WTC11 (cell line): ENCODE results near the gene KANSL3. TPM values are rescaled to one million over a fixed set of nuclear protein-coding genes. Genes with fewer than 3 reads are reported as not detected.

ENCODE experiments used
- ATAC-seq: fragments of 200-7000 bp; cut with Tn5 transposase; 2 replicates; pipeline ENCODE4 v1.10.0; 2021; ENCODE audit warnings: mild to moderate bottlenecking, moderate library complexity
- CTCF ChIA-PET: fragments of 300-600 bp; sonication (Branson Sonifier 250); formaldehyde crosslinking; loops from one replicate; lab custom pipeline; 2021; ENCODE audit warnings: antibody characterized with exemption; lab: Charles Lee
- POLR2A ChIA-PET: fragments of 350-600 bp; sonication (Branson Sonifier 250); formaldehyde crosslinking; loops from one replicate; lab custom pipeline; 2021; ENCODE audit warnings: antibody characterized with exemption; lab: Charles Lee
- DNase-seq: peaks from one replicate; pipeline ENCODE4 v3.0.0; 2021; ENCODE audit warnings: low spot score
- H3K27ac Mint-ChIP-seq: 2 replicates; pipeline ENCODE4 v1.8.0; 2021; ENCODE audit warnings: mixed read lengths
- H3K27me3 Mint-ChIP-seq: 2 replicates; pipeline ENCODE4 v1.8.0; 2021; ENCODE audit warnings: low read depth, mild to moderate bottlenecking, moderate library complexity, mixed read lengths
- H3K36me3 Mint-ChIP-seq: 2 replicates; pipeline ENCODE4 v1.8.0; 2021; ENCODE audit warnings: mixed read lengths
- H3K4me1 Mint-ChIP-seq: 2 replicates; pipeline ENCODE4 v1.8.0; 2022; ENCODE audit warnings: mixed read lengths
- H3K4me3 Mint-ChIP-seq: 2 replicates; pipeline ENCODE4 v1.8.0; 2021; ENCODE audit warnings: mild to moderate bottlenecking, moderate library complexity, mixed read lengths
- H3K9me3 Mint-ChIP-seq: 2 replicates; pipeline ENCODE4 v1.8.0; 2021; ENCODE audit warnings: mixed read lengths
- CREM ChIP-seq: sonication (generic); formaldehyde crosslinking; IDR thresholded peaks from 2 replicates; pipeline ENCODE4 v1.8.1; 2022; ENCODE audit warnings: mild to moderate bottlenecking, missing genetic modification reagents, moderate library complexity
- ESRRA ChIP-seq: sonication (generic); formaldehyde crosslinking; IDR thresholded peaks from 2 replicates; pipeline ENCODE4 v1.8.1; 2022; ENCODE audit warnings: mild to moderate bottlenecking, missing genetic modification reagents, borderline replicate concordance
- ETV6 ChIP-seq: sonication (generic); formaldehyde crosslinking; IDR thresholded peaks from 2 replicates; pipeline ENCODE4 v1.8.1; 2022; ENCODE audit warnings: mild to moderate bottlenecking, missing genetic modification reagents
- FOXK1 ChIP-seq: sonication (generic); formaldehyde crosslinking; IDR thresholded peaks from 2 replicates; pipeline ENCODE4 v1.8.0; 2022; ENCODE audit warnings: mild to moderate bottlenecking, moderate library complexity, missing genetic modification reagents
- GABPB1 ChIP-seq: sonication (generic); formaldehyde crosslinking; IDR thresholded peaks from 2 replicates; pipeline ENCODE4 v1.8.1; 2023; ENCODE audit warnings: mild to moderate bottlenecking, missing genetic modification reagents
- HMGA2 ChIP-seq: fragments of 250-450 bp; sonication (Bioruptor Pico); IDR thresholded peaks from 2 replicates; pipeline ENCODE4 v1.4.0; 2021; ENCODE audit warnings: mild to moderate bottlenecking, moderate library complexity
- KAT7 ChIP-seq: sonication (generic); formaldehyde crosslinking; IDR thresholded peaks from 2 replicates; pipeline ENCODE4 v1.8.1; 2023; ENCODE audit warnings: missing genetic modification reagents, mild to moderate bottlenecking, borderline replicate concordance
- MXD4 ChIP-seq: fragments of 250-450 bp; sonication (Bioruptor Pico); IDR thresholded peaks from 2 replicates; pipeline ENCODE4 v1.8.0; 2021; ENCODE audit warnings: mild to moderate bottlenecking, moderate library complexity, borderline replicate concordance
- NFE2L1 ChIP-seq: sonication (generic); formaldehyde crosslinking; IDR thresholded peaks from 2 replicates; pipeline ENCODE4 v1.8.1; 2023; ENCODE audit warnings: missing genetic modification reagents
- NFYB ChIP-seq: sonication (generic); formaldehyde crosslinking; conservative IDR thresholded peaks from 2 replicates; pipeline ENCODE4 v1.8.0; 2022; ENCODE audit warnings: low read depth, missing genetic modification reagents
- PREB ChIP-seq: sonication (generic); formaldehyde crosslinking; IDR thresholded peaks from 2 replicates; pipeline ENCODE4 v1.8.1; 2022; ENCODE audit warnings: mild to moderate bottlenecking, missing genetic modification reagents, moderate library complexity, borderline replicate concordance
- TCF7 ChIP-seq: sonication (generic); formaldehyde crosslinking; IDR thresholded peaks from 2 replicates; pipeline ENCODE4 v1.8.0; 2022; ENCODE audit warnings: mild to moderate bottlenecking, low read depth, missing genetic modification reagents, moderate library complexity
- TEAD1 ChIP-seq: sonication (generic); formaldehyde crosslinking; IDR thresholded peaks from 2 replicates; pipeline ENCODE4 v1.8.0; 2022; ENCODE audit warnings: mild to moderate bottlenecking, missing genetic modification reagents
- ZBTB21 ChIP-seq: sonication (generic); formaldehyde crosslinking; IDR thresholded peaks from 2 replicates; pipeline ENCODE4 v1.8.1; 2023; ENCODE audit warnings: mild to moderate bottlenecking, missing genetic modification reagents, borderline replicate concordance
- ZNF138 ChIP-seq: sonication (generic); formaldehyde crosslinking; conservative IDR thresholded peaks from 2 replicates; pipeline ENCODE4 v1.8.1; 2022; ENCODE audit warnings: mild to moderate bottlenecking, moderate library complexity, missing genetic modification reagents
- total RNA-seq: library from RNA; stranded (reverse); gene quantifications from 3 replicates; pipeline ENCODE4 v1.2.3, GENCODE V29; 2021
- TF ChIP-seq, protein P1 (sequence below): sonication (generic); formaldehyde crosslinking; IDR thresholded peaks from 2 replicates; pipeline ENCODE4 v1.8.0; 2023; ENCODE audit warnings: missing genetic modification reagents, mild to moderate bottlenecking, borderline replicate concordance
- TF ChIP-seq, protein P2 (sequence below): fragments of 250-450 bp; sonication (Bioruptor Pico); conservative IDR thresholded peaks from 2 replicates; pipeline ENCODE4 v1.9.0; 2021; ENCODE audit warnings: mild to moderate bottlenecking
- TF ChIP-seq, protein P3 (sequence below): sonication (generic); formaldehyde crosslinking; IDR thresholded peaks from 2 replicates; pipeline ENCODE4 v1.8.1; 2022; ENCODE audit warnings: low read depth, missing genetic modification reagents, borderline replicate concordance

The KANSL3 gene
- total RNA-seq, 1 experiment from 2014 or later, result 32.5 TPM

DNA sequence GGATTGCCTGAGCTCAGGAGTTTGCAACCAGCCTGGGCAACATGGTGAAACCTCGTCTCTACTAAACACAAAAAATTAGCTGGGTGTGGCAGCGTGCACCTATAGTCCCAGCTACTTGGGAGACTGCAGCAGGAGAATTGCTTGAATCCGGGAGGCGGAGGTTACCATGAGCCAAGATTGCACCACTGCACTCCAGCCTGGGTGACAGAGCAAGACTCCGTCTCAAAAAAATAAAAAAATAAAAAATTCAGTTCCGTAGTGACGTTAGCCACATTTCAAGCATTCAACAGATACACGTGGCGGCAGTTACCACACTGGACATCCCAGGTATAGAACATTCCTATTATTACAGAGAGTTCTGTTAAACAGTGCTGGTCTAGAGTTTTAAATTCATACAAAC lies 4.5 kb downstream of the KANSL3 start (continued):
- TF ChIP-seq, protein P1, sequence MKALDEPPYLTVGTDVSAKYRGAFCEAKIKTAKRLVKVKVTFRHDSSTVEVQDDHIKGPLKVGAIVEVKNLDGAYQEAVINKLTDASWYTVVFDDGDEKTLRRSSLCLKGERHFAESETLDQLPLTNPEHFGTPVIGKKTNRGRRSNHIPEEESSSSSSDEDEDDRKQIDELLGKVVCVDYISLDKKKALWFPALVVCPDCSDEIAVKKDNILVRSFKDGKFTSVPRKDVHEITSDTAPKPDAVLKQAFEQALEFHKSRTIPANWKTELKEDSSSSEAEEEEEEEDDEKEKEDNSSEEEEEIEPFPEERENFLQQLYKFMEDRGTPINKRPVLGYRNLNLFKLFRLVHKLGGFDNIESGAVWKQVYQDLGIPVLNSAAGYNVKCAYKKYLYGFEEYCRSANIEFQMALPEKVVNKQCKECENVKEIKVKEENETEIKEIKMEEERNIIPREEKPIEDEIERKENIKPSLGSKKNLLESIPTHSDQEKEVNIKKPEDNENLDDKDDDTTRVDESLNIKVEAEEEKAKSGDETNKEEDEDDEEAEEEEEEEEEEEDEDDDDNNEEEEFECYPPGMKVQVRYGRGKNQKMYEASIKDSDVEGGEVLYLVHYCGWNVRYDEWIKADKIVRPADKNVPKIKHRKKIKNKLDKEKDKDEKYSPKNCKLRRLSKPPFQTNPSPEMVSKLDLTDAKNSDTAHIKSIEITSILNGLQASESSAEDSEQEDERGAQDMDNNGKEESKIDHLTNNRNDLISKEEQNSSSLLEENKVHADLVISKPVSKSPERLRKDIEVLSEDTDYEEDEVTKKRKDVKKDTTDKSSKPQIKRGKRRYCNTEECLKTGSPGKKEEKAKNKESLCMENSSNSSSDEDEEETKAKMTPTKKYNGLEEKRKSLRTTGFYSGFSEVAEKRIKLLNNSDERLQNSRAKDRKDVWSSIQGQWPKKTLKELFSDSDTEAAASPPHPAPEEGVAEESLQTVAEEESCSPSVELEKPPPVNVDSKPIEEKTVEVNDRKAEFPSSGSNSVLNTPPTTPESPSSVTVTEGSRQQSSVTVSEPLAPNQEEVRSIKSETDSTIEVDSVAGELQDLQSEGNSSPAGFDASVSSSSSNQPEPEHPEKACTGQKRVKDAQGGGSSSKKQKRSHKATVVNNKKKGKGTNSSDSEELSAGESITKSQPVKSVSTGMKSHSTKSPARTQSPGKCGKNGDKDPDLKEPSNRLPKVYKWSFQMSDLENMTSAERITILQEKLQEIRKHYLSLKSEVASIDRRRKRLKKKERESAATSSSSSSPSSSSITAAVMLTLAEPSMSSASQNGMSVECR (CRISPR knock-in tag), result no peak
- TF ChIP-seq TEAD1 (CRISPR knock-in tag) (no peak), KAT7 (CRISPR knock-in tag) (no peak), ZBTB21 (CRISPR knock-in tag) (no peak), GABPB1 (CRISPR knock-in tag) (no peak), ZNF138 (CRISPR knock-in tag) (no peak)
- TF ChIP-seq, protein P2, sequence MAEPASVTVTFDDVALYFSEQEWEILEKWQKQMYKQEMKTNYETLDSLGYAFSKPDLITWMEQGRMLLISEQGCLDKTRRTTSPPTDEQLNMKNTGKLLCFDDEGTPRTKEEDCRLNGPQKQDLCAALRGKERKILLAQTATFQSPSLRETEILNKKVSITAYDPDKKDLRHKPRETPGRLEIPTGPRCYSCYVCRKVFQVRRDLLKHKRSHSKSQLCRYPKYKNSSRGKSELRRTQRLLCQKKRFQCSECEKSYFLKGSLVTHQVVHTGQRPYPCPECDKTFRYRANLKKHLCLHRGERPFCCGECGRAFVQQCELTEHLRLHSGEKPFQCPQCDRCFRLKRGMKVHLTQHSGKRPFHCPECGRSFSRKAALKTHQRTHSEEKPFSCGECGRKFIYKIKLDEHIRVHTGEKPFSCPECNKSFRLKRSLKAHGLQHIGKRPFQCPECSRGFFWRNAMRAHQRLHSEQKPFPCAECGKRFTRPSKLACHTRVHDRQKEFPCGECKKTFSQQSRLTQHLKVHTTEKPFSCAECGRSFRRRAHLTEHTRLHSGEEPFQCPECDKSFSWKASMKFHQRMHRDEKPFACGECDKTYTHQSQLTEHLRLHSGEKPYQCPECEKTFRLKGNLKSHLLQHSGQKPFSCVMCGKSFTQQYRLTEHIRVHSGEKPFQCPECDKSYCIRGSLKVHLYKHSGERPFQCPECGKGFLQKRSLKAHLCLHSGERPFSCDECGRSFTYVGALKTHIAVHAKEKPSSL, result no peak

- TF ChIP-seq FOXK1 (no peak), NFE2L1 (CRISPR knock-in tag) (no peak), GABPB1 (CRISPR knock-in tag) (no peak), TCF7 (no peak), HMGA2 (CRISPR knock-in tag) (no peak), MXD4 (CRISPR knock-in tag) (no peak), NFYB (CRISPR knock-in tag) (no peak), ZBTB21 (CRISPR knock-in tag) (no peak), ESRRA (CRISPR knock-in tag) (no peak), ETV6 (no peak), PREB (CRISPR knock-in tag) (no peak), CREM (no peak)
- TF ChIP-seq, protein P3, sequence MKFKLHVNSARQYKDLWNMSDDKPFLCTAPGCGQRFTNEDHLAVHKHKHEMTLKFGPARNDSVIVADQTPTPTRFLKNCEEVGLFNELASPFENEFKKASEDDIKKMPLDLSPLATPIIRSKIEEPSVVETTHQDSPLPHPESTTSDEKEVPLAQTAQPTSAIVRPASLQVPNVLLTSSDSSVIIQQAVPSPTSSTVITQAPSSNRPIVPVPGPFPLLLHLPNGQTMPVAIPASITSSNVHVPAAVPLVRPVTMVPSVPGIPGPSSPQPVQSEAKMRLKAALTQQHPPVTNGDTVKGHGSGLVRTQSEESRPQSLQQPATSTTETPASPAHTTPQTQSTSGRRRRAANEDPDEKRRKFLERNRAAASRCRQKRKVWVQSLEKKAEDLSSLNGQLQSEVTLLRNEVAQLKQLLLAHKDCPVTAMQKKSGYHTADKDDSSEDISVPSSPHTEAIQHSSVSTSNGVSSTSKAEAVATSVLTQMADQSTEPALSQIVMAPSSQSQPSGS (CRISPR knock-in tag), result no peak
- DNase-seq (no peak), ATAC-seq (no peak)
- H3K4me3 Mint-ChIP-seq, result no peak overlapping the region
- no peaks in the 10 kb centered on the region for H3K9me3 Mint-ChIP-seq
- H3K36me3 Mint-ChIP-seq, result peaks cover 49% of the 10 kb centered on the region
- H3K4me1 Mint-ChIP-seq, result peaks cover 5% of the 10 kb centered on the region
- no peak overlapping the region for H3K27ac Mint-ChIP-seq
- ChIA-PET CTCF (no interaction called here), POLR2A (no interaction called here)
- no peaks in the 10 kb centered on the region for H3K27me3 Mint-ChIP-seq
Observed at GRCh38 chr2:96631804-96632435, 6.2 kb downstream of the KANSL3 start.
